ENCODE measurements around the gene SPTBN4. TPM values are rescaled to one million over a fixed set of nuclear protein-coding genes. Genes with fewer than 3 reads are reported as not detected.
"Not testable (repeated sequence)": the region's sequence is repeated elsewhere in the genome, so short reads cannot be mapped to it uniquely, and the experiment has no call there.

SPTBN4 gene
- total RNA-seq, 1 donor from 2014 or later = 1.4 TPM

GRCh38 chr19:40556953-40557530, 90.2 kb downstream of the SPTBN4 start:
- no peak for DNase-seq (ENCODE audit: extremely low read depth, low read depth, low spot score)

- no peak for DNase-seq (ENCODE audit: extremely low read depth, low read depth, low spot score)
These were observed 92.6 kb downstream of the SPTBN4 start for GRCh38 chr19:40559394-40559793.

GRCh38 chr19:40560092-40560507, 93.3 kb downstream of the SPTBN4 start:
- DNase-seq (ENCODE audit: extremely low read depth, low read depth, low spot score) = no peak

GRCh38 chr19:40561947-40562346, 95.1 kb downstream of the SPTBN4 start:
- DNase-seq (ENCODE audit: extremely low read depth, low read depth, low spot score) = no peak

- not testable (repeated sequence) for DNase-seq (ENCODE audit: extremely low read depth, low read depth, low spot score)
These were observed 97.7 kb downstream of the SPTBN4 start for GRCh38 chr19:40564535-40564934.

GRCh38 chr19:40565355-40565754, 98.6 kb downstream of the SPTBN4 start:
- no peak for DNase-seq (ENCODE audit: extremely low read depth, low read depth, low spot score)

GRCh38 chr19:40565910-40566495, 99.2 kb downstream of the SPTBN4 start:
- DNase-seq (ENCODE audit: extremely low read depth, low read depth, low spot score) = no peak

GRCh38 chr19:40567040-40567749, 100.4 kb downstream of the SPTBN4 start:
- DNase-seq (ENCODE audit: extremely low read depth, low read depth, low spot score) = no peak

- DNase-seq (ENCODE audit: extremely low read depth, low read depth, low spot score) = no peak
These were observed 101.1 kb downstream of the SPTBN4 start for GRCh38 chr19:40567750-40568494.

- peak; percentile 91 for DNase-seq (ENCODE audit: extremely low read depth, low read depth, low spot score)
These were observed 103.7 kb downstream of the SPTBN4 start for GRCh38 chr19:40570313-40571004.

GRCh38 chr19:40571005-40571318, 104.2 kb downstream of the SPTBN4 start:
- no peak for DNase-seq (ENCODE audit: extremely low read depth, low read depth, low spot score)

GRCh38 chr19:40571831-40572495, 105.2 kb downstream of the SPTBN4 start:
- DNase-seq (ENCODE audit: extremely low read depth, low read depth, low spot score) = no peak

GRCh38 chr19:40575326-40575725, 108.5 kb downstream of the SPTBN4 start:
- DNase-seq (ENCODE audit: extremely low read depth, low read depth, low spot score) = no peak

GRCh38 chr19:40576151-40576584, 109.4 kb downstream of the SPTBN4 start:
- no peak for DNase-seq (ENCODE audit: extremely low read depth, low read depth, low spot score)

- no peak for DNase-seq (ENCODE audit: extremely low read depth, low read depth, low spot score)
These were observed 110.0 kb downstream of the SPTBN4 start, which contains the start of gene SHKBP1 for GRCh38 chr19:40576585-40577451. TSS of gene SHKBP1 (plus strand) at chr19:40576873. CDS start at chr19:40576900, 27 bp downstream.

GRCh38 chr19:40578442-40578908, 111.7 kb downstream of the SPTBN4 start:
- DNase-seq (ENCODE audit: extremely low read depth, low read depth, low spot score) = no peak

- DNase-seq (ENCODE audit: extremely low read depth, low read depth, low spot score) = no peak
These were observed 113.8 kb downstream of the SPTBN4 start for GRCh38 chr19:40580619-40581018.

- no peak for DNase-seq (ENCODE audit: extremely low read depth, low read depth, low spot score)
These were observed 114.7 kb downstream of the SPTBN4 start for GRCh38 chr19:40581531-40581930.

GRCh38 chr19:40582467-40582866, 115.7 kb downstream of the SPTBN4 start:
- DNase-seq (ENCODE audit: extremely low read depth, low read depth, low spot score) = no peak
